GM23338 (cell line): ENCODE measurements around the gene EID1. TPM values are rescaled to one million over a fixed set of nuclear protein-coding genes. Genes with fewer than 3 reads are reported as not detected.

ENCODE experiments used
- ATAC-seq: fragments of 200-7000 bp; cut with Tn5 transposase; 3 replicates; pipeline ENCODE4 v1.9.1; 2020
- DNase-seq: peaks from one replicate; pipeline ENCODE4 v3.0.0-alpha.2; 2015; ENCODE audit warnings: low spot score
- H2AFZ ChIP-seq: fragments of 200-600 bp; sonication (generic); 2 replicates; pipeline ENCODE4 v1.8.0; 2016; ENCODE audit warnings: antibody characterized with exemption, mild to moderate bottlenecking, moderate library complexity
- H3F3A ChIP-seq: fragments of 200-600 bp; sonication (generic); replicated peaks from 2 replicates; pipeline ENCODE4 v1.8.0; 2017; ENCODE audit warnings: antibody characterized with exemption, mixed run types, low read depth
- H3K27ac ChIP-seq: fragments of 200-600 bp; sonication (generic); 2 replicates; pipeline ENCODE4 v1.6.1; 2016; ENCODE audit warnings: low read depth
- H3K27me3 ChIP-seq: fragments of 200-600 bp; sonication (generic); 2 replicates; pipeline ENCODE4 v1.8.0; 2016; ENCODE audit warnings: mild to moderate bottlenecking, mixed run types, moderate library complexity; ENCODE audit not compliant: insufficient read depth
- H3K36me3 ChIP-seq: fragments of 200-600 bp; sonication (generic); 2 replicates; pipeline ENCODE4 v1.8.0; 2016; ENCODE audit warnings: mild to moderate bottlenecking; ENCODE audit not compliant: insufficient read depth
- H3K4me1 ChIP-seq: fragments of 200-600 bp; sonication (generic); 2 replicates; pipeline ENCODE4 v1.8.0; 2016; ENCODE audit warnings: mild to moderate bottlenecking, moderate library complexity; ENCODE audit not compliant: insufficient read depth
- H3K4me2 ChIP-seq: fragments of 200-600 bp; sonication (generic); 2 replicates; pipeline ENCODE4 v1.7.1; 2017; ENCODE audit warnings: mixed run types
- H3K4me3 ChIP-seq: fragments of 200-600 bp; sonication (generic); 2 replicates; pipeline ENCODE4 v1.6.1; 2016; ENCODE audit warnings: mixed run types
- H3K79me2 ChIP-seq: fragments of 200-600 bp; sonication (generic); replicated peaks from 2 replicates; pipeline ENCODE4 v1.8.0; 2017; ENCODE audit warnings: mild to moderate bottlenecking; ENCODE audit not compliant: insufficient read depth
- H3K9me2 ChIP-seq: fragments of 200-600 bp; sonication (generic); 2 replicates; pipeline ENCODE4 v1.8.0; 2017; ENCODE audit not compliant: insufficient read depth
- H4K20me1 ChIP-seq: fragments of 200-600 bp; sonication (generic); replicated peaks from 2 replicates; pipeline ENCODE4 v1.8.0; 2017; ENCODE audit warnings: mild to moderate bottlenecking; ENCODE audit not compliant: insufficient read depth
- H3K27ac Mint-ChIP-seq: 2 replicates; pipeline ENCODE4 v1.8.0; 2020; ENCODE audit warnings: inconsistent platforms, mild to moderate bottlenecking, moderate library complexity, mixed read lengths
- H3K27me3 Mint-ChIP-seq: 3 replicates; pipeline ENCODE4 v1.8.0; 2022; ENCODE audit warnings: low read depth, mild to moderate bottlenecking, moderate library complexity, mixed read lengths, inconsistent platforms; ENCODE audit not compliant: insufficient read depth, poor library complexity
- H3K36me3 Mint-ChIP-seq: 3 replicates; pipeline ENCODE4 v1.8.0; 2021; ENCODE audit warnings: low read depth, mild to moderate bottlenecking, inconsistent platforms, moderate library complexity, mixed read lengths
- H3K4me1 Mint-ChIP-seq: 3 replicates; pipeline ENCODE4 v1.8.0; 2020; ENCODE audit warnings: mild to moderate bottlenecking, inconsistent platforms, mixed read lengths
- H3K4me3 Mint-ChIP-seq: 3 replicates; pipeline ENCODE4 v1.8.0; 2021; ENCODE audit warnings: moderate library complexity, mild to moderate bottlenecking, inconsistent platforms, mixed read lengths
- H3K9me3 Mint-ChIP-seq: 3 replicates; pipeline ENCODE4 v1.8.0; 2020; ENCODE audit warnings: moderate library complexity, mild to moderate bottlenecking, inconsistent platforms, mixed read lengths
- CREB1 ChIP-seq: fragments of 250-450 bp; sonication (Bioruptor Pico); IDR thresholded peaks from 2 replicates; pipeline ENCODE4 v1.5.0; 2020; ENCODE audit warnings: low read depth, mild to moderate bottlenecking, moderate library complexity
- EZH2 ChIP-seq: fragments of 200-600 bp; sonication (generic); IDR thresholded peaks from one replicate; pipeline ENCODE4 v1.8.0; 2017; ENCODE audit warnings: antibody characterized with exemption, mild to moderate bottlenecking, low read depth; ENCODE audit not compliant: unreplicated experiment
- EZH2phosphoT487 ChIP-seq: fragments of 200-600 bp; sonication (generic); IDR thresholded peaks from one replicate; pipeline ENCODE4 v1.8.1; 2018; ENCODE audit warnings: antibody characterized with exemption; ENCODE audit not compliant: unreplicated experiment
- JUNB ChIP-seq: IDR thresholded peaks from one replicate; pipeline ENCODE4 v1.6.1; 2016; ENCODE audit warnings: antibody characterized with exemption; ENCODE audit not compliant: unreplicated experiment
- NANOG ChIP-seq: IDR thresholded peaks from 2 replicates; pipeline ENCODE4 v1.6.1; 2016; ENCODE audit warnings: antibody characterized with exemption, borderline replicate concordance
- POLR2AphosphoS5 ChIP-seq: IDR thresholded peaks from 2 replicates; pipeline ENCODE4 v1.6.1; 2016; ENCODE audit warnings: antibody characterized with exemption, low read depth
- STAT1 ChIP-seq: IDR thresholded peaks from one replicate; pipeline ENCODE4 v1.6.1; 2016; ENCODE audit warnings: antibody characterized with exemption; ENCODE audit not compliant: unreplicated experiment
- ZNF331 ChIP-seq: fragments of 250-450 bp; sonication (Bioruptor Pico); IDR thresholded peaks from 2 replicates; pipeline ENCODE4 v1.5.0; 2020; ENCODE audit warnings: low read depth, mild to moderate bottlenecking, moderate library complexity
- polyA plus RNA-seq: library from polyadenylated mRNA; unstranded; fragments of >200 nt; fragmentation: Nextera tagmentation; extraction: Ambion mirVana; gene quantifications from 2 replicates; pipeline ENCODE4 v1.2.1, GENCODE V29; 2016
- total RNA-seq: library from RNA; depleted of rRNA; stranded (reverse); fragments of >200 nt; shearing (Covaris generic); gene quantifications from 2 replicates; pipeline ENCODE4 v1.2.3, GENCODE V29; 2014
- TF ChIP-seq, protein P1 (sequence below): IDR thresholded peaks from 2 replicates; pipeline ENCODE4 v1.6.1; 2016; ENCODE audit warnings: antibody characterized with exemption
- TF ChIP-seq, protein P2 (sequence below), 2 experiments: fragments of 200-600 bp in 1 of 2; sonication (generic) in 1 of 2; conservative IDR thresholded peaks; 2 replicates each; pipeline versions ENCODE4 v1.5.1 to v1.6.1; 2016 to 2017; ENCODE audit warnings: antibody characterized with exemption in 2 of 2, low read depth in 2 of 2, mild to moderate bottlenecking in 2 of 2, moderate library complexity in 1 of 2
- TF ChIP-seq, protein P3 (sequence below): fragments of 250-450 bp; sonication (Bioruptor Pico); IDR thresholded peaks from 2 replicates; pipeline ENCODE4 v1.5.0; 2020; ENCODE audit warnings: mild to moderate bottlenecking, moderate library complexity
- TF ChIP-seq, protein P4 (sequence below): IDR thresholded peaks from one replicate; pipeline ENCODE4 v1.6.1; 2018; ENCODE audit warnings: antibody characterized with exemption; ENCODE audit not compliant: unreplicated experiment

Gene EID1
- total and polyA plus RNA-seq, 2 experiments from 2014 or later, result 113 to 324 TPM

DNA sequence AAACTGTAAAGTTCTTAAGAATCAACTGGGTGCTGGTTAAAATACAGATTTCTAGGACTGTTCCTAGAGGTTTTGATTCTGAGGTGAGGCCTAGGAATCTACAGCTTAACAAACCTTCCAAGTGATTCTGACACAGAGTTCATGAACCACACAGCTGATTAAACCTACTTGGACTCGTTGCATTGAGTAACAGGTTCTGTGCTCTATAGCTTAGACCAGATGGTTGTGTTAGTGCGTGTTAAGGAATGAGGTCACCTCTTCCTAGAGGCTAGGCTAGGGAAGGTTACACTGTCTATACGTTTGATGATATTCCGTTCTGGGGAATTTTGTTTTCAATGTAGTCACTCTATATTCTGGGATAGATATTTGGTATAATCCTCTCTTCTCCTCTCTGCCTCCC is 21.9 kb downstream of the EID1 start:
- Histone ChIP-seq H3K9me2 (no peaks in the 10 kb centered on the region), H4K20me1 (no peaks in the 10 kb centered on the region), H3K4me1 (peaks cover 12% of the 10 kb centered on the region), H3K4me3 (no peak overlapping the region), H3K27me3 (no peaks in the 10 kb centered on the region), H3K4me2 (no peak overlapping the region), H3K79me2 (no peaks in the 10 kb centered on the region), H3F3A (no peaks in the 10 kb centered on the region), H3K27ac (no peak overlapping the region), H3K36me3 (no peaks in the 10 kb centered on the region), H2AFZ (no peak overlapping the region)
- TF ChIP-seq, protein P1, sequence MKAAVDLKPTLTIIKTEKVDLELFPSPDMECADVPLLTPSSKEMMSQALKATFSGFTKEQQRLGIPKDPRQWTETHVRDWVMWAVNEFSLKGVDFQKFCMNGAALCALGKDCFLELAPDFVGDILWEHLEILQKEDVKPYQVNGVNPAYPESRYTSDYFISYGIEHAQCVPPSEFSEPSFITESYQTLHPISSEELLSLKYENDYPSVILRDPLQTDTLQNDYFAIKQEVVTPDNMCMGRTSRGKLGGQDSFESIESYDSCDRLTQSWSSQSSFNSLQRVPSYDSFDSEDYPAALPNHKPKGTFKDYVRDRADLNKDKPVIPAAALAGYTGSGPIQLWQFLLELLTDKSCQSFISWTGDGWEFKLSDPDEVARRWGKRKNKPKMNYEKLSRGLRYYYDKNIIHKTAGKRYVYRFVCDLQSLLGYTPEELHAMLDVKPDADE, result no peak
- TF ChIP-seq, protein P2, sequence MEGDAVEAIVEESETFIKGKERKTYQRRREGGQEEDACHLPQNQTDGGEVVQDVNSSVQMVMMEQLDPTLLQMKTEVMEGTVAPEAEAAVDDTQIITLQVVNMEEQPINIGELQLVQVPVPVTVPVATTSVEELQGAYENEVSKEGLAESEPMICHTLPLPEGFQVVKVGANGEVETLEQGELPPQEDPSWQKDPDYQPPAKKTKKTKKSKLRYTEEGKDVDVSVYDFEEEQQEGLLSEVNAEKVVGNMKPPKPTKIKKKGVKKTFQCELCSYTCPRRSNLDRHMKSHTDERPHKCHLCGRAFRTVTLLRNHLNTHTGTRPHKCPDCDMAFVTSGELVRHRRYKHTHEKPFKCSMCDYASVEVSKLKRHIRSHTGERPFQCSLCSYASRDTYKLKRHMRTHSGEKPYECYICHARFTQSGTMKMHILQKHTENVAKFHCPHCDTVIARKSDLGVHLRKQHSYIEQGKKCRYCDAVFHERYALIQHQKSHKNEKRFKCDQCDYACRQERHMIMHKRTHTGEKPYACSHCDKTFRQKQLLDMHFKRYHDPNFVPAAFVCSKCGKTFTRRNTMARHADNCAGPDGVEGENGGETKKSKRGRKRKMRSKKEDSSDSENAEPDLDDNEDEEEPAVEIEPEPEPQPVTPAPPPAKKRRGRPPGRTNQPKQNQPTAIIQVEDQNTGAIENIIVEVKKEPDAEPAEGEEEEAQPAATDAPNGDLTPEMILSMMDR (conservative IDR thresholded peaks at IDR 0.05; ENCODE audit: low read depth in 2 of 2), result no peak
- TF ChIP-seq EZH2 (no peak), ZNF331 (CRISPR knock-in tag) (no peak), POLR2AphosphoS5 (no peak), EZH2phosphoT487 (no peak), STAT1 (no peak), CREB1 (CRISPR knock-in tag) (no peak), NANOG (no peak), JUNB (no peak)
- TF ChIP-seq, protein P3, sequence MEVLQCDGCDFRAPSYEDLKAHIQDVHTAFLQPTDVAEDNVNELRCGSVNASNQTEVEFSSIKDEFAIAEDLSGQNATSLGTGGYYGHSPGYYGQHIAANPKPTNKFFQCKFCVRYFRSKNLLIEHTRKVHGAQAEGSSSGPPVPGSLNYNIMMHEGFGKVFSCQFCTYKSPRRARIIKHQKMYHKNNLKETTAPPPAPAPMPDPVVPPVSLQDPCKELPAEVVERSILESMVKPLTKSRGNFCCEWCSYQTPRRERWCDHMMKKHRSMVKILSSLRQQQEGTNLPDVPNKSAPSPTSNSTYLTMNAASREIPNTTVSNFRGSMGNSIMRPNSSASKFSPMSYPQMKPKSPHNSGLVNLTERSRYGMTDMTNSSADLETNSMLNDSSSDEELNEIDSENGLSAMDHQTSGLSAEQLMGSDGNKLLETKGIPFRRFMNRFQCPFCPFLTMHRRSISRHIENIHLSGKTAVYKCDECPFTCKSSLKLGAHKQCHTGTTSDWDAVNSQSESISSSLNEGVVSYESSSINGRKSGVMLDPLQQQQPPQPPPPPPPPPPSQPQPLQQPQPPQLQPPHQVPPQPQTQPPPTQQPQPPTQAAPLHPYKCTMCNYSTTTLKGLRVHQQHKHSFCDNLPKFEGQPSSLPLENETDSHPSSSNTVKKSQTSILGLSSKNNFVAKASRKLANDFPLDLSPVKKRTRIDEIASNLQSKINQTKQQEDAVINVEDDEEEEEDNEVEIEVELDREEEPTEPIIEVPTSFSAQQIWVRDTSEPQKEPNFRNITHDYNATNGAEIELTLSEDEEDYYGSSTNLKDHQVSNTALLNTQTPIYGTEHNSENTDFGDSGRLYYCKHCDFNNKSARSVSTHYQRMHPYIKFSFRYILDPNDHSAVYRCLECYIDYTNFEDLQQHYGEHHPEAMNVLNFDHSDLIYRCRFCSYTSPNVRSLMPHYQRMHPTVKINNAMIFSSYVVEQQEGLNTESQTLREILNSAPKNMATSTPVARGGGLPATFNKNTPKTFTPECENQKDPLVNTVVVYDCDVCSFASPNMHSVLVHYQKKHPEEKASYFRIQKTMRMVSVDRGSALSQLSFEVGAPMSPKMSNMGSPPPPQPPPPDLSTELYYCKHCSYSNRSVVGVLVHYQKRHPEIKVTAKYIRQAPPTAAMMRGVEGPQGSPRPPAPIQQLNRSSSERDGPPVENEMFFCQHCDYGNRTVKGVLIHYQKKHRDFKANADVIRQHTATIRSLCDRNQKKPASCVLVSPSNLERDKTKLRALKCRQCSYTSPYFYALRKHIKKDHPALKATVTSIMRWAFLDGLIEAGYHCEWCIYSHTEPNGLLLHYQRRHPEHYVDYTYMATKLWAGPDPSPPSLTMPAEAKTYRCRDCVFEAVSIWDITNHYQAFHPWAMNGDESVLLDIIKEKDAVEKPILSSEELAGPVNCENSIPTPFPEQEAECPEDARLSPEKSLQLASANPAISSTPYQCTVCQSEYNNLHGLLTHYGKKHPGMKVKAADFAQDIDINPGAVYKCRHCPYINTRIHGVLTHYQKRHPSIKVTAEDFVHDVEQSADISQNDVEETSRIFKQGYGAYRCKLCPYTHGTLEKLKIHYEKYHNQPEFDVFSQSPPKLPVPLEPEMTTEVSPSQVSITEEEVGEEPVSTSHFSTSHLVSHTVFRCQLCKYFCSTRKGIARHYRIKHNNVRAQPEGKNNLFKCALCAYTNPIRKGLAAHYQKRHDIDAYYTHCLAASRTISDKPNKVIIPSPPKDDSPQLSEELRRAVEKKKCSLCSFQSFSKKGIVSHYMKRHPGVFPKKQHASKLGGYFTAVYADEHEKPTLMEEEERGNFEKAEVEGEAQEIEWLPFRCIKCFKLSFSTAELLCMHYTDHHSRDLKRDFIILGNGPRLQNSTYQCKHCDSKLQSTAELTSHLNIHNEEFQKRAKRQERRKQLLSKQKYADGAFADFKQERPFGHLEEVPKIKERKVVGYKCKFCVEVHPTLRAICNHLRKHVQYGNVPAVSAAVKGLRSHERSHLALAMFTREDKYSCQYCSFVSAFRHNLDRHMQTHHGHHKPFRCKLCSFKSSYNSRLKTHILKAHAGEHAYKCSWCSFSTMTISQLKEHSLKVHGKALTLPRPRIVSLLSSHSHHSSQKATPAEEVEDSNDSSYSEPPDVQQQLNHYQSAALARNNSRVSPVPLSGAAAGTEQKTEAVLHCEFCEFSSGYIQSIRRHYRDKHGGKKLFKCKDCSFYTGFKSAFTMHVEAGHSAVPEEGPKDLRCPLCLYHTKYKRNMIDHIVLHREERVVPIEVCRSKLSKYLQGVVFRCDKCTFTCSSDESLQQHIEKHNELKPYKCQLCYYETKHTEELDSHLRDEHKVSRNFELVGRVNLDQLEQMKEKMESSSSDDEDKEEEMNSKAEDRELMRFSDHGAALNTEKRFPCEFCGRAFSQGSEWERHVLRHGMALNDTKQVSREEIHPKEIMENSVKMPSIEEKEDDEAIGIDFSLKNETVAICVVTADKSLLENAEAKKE, result no peak
- TF ChIP-seq, protein P4, sequence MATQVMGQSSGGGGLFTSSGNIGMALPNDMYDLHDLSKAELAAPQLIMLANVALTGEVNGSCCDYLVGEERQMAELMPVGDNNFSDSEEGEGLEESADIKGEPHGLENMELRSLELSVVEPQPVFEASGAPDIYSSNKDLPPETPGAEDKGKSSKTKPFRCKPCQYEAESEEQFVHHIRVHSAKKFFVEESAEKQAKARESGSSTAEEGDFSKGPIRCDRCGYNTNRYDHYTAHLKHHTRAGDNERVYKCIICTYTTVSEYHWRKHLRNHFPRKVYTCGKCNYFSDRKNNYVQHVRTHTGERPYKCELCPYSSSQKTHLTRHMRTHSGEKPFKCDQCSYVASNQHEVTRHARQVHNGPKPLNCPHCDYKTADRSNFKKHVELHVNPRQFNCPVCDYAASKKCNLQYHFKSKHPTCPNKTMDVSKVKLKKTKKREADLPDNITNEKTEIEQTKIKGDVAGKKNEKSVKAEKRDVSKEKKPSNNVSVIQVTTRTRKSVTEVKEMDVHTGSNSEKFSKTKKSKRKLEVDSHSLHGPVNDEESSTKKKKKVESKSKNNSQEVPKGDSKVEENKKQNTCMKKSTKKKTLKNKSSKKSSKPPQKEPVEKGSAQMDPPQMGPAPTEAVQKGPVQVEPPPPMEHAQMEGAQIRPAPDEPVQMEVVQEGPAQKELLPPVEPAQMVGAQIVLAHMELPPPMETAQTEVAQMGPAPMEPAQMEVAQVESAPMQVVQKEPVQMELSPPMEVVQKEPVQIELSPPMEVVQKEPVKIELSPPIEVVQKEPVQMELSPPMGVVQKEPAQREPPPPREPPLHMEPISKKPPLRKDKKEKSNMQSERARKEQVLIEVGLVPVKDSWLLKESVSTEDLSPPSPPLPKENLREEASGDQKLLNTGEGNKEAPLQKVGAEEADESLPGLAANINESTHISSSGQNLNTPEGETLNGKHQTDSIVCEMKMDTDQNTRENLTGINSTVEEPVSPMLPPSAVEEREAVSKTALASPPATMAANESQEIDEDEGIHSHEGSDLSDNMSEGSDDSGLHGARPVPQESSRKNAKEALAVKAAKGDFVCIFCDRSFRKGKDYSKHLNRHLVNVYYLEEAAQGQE, result no peak
- Mint-ChIP-seq H3K36me3 (no peaks in the 10 kb centered on the region), H3K27me3 (peaks cover 2% of the 10 kb centered on the region), H3K4me3 (no peak overlapping the region), H3K27ac (no peak overlapping the region), H3K9me3 (no peaks in the 10 kb centered on the region), H3K4me1 (peaks cover 20% of the 10 kb centered on the region)
- DNase-seq (no peak), ATAC-seq (no peak)
